Activated naive CD8-positive, alpha-beta T cell treated with anti-CD3 and anti-CD28 coated beads for 36 hours (primary cell): ENCODE measurements around the gene POLR2H. TPM values are rescaled to one million over a fixed set of nuclear protein-coding genes. Genes with fewer than 3 reads are reported as not detected.
"Not testable (repeated sequence)": the region's sequence is repeated elsewhere in the genome, so short reads cannot be mapped to it uniquely, and the experiment has no call there.

Experiments
- DNase-seq: peaks from one replicate; pipeline ENCODE4 v3.0.0; 2021
- H3K27ac Mint-ChIP-seq: one replicate; pipeline ENCODE4 v1.8.0; 2022; ENCODE audit warnings: mild to moderate bottlenecking, moderate library complexity, mixed read lengths
- H3K27me3 Mint-ChIP-seq: one replicate; pipeline ENCODE4 v1.8.0; 2022; ENCODE audit warnings: mild to moderate bottlenecking, mixed read lengths
- H3K36me3 Mint-ChIP-seq: one replicate; pipeline ENCODE4 v1.8.0; 2021; ENCODE audit warnings: mild to moderate bottlenecking, mixed read lengths
- H3K4me1 Mint-ChIP-seq: one replicate; pipeline ENCODE4 v1.8.0; 2021; ENCODE audit warnings: mixed read lengths
- H3K4me3 Mint-ChIP-seq: one replicate; pipeline ENCODE4 v1.8.0; 2022; ENCODE audit warnings: mild to moderate bottlenecking, moderate library complexity, mixed read lengths
- H3K9me3 Mint-ChIP-seq: one replicate; pipeline ENCODE4 v1.8.0; 2022; ENCODE audit warnings: mixed read lengths
- total RNA-seq, 2 experiments: library from RNA; stranded (reverse); gene quantifications; one replicate each; pipeline ENCODE4 v1.2.3, GENCODE V29; 2021

POLR2H gene
- total RNA-seq, 2 experiments from 2014 or later, result 175 to 177 TPM

GRCh38 chr3:184328516-184328915 lies 33.0 kb upstream of the POLR2H start:
- Mint-ChIP-seq H3K4me1 (peaks cover 34% of the 10 kb centered on the region), H3K27me3 (no peaks in the 10 kb centered on the region), H3K9me3 (no peaks in the 10 kb centered on the region), H3K27ac (peak overlapping the region; percentile 16), H3K36me3 (peaks cover 81% of the 10 kb centered on the region), H3K4me3 (no peak overlapping the region)
- DNase-seq, result no peak

GRCh38 chr3:184332370-184333090 lies 29.0 kb upstream of the POLR2H start:
- peaks cover 59% of the 10 kb centered on the region for H3K36me3 Mint-ChIP-seq
- H3K9me3 Mint-ChIP-seq, result no peaks in the 10 kb centered on the region
- H3K27me3 Mint-ChIP-seq, result no peaks in the 10 kb centered on the region
- H3K4me3 Mint-ChIP-seq, result no peak overlapping the region
- H3K27ac Mint-ChIP-seq, result peak overlapping the region; percentile 91
- DNase-seq, result no peak
- peaks cover 47% of the 10 kb centered on the region for H3K4me1 Mint-ChIP-seq

- H3K4me1 Mint-ChIP-seq, result peaks cover 48% of the 10 kb centered on the region
- H3K27me3 Mint-ChIP-seq, result no peaks in the 10 kb centered on the region
- H3K27ac Mint-ChIP-seq, result peak overlapping the region; percentile 91
- DNase-seq, result no peak
- H3K4me3 Mint-ChIP-seq, result no peak overlapping the region
- H3K36me3 Mint-ChIP-seq, result peaks cover 57% of the 10 kb centered on the region
- no peaks in the 10 kb centered on the region for H3K9me3 Mint-ChIP-seq
Observed at GRCh38 chr3:184333190-184333589, 28.3 kb upstream of the POLR2H start.

- Mint-ChIP-seq H3K36me3 (peaks cover 51% of the 10 kb centered on the region), H3K27ac (peak overlapping the region; percentile 91), H3K4me1 (peaks cover 48% of the 10 kb centered on the region), H3K9me3 (no peaks in the 10 kb centered on the region), H3K4me3 (no peak overlapping the region), H3K27me3 (no peaks in the 10 kb centered on the region)
- no peak for DNase-seq
Observed at GRCh38 chr3:184333700-184334099, 27.8 kb upstream of the POLR2H start.

GRCh38 chr3:184334470-184335158 lies 26.9 kb upstream of the POLR2H start:
- Mint-ChIP-seq H3K27ac (peak overlapping the region; percentile 91), H3K4me3 (peak overlapping the region; percentile 32), H3K4me1 (peaks cover 45% of the 10 kb centered on the region), H3K9me3 (no peaks in the 10 kb centered on the region), H3K27me3 (no peaks in the 10 kb centered on the region), H3K36me3 (peaks cover 43% of the 10 kb centered on the region)
- peak; percentile 57 for DNase-seq

- H3K27me3 Mint-ChIP-seq, result no peaks in the 10 kb centered on the region
- H3K27ac Mint-ChIP-seq, result peak overlapping the region; percentile 89
- H3K9me3 Mint-ChIP-seq, result no peaks in the 10 kb centered on the region
- H3K4me3 Mint-ChIP-seq, result peak overlapping the region; percentile 80
- DNase-seq, result no peak
- H3K36me3 Mint-ChIP-seq, result peaks cover 39% of the 10 kb centered on the region
- peaks cover 45% of the 10 kb centered on the region for H3K4me1 Mint-ChIP-seq
Observed at GRCh38 chr3:184335291-184335660, 26.2 kb upstream of the POLR2H start.

GRCh38 chr3:184335661-184336546 lies 25.6 kb upstream of the POLR2H start:
- Mint-ChIP-seq H3K4me3 (peak overlapping the region; percentile 80), H3K27me3 (no peaks in the 10 kb centered on the region), H3K4me1 (peaks cover 50% of the 10 kb centered on the region), H3K9me3 (no peaks in the 10 kb centered on the region), H3K27ac (peak overlapping the region; percentile 89), H3K36me3 (peaks cover 36% of the 10 kb centered on the region)
- peak; percentile 88 for DNase-seq

- H3K4me3 Mint-ChIP-seq, result peak overlapping the region; percentile 80
Observed at GRCh38 chr3:184336547-184337398, 24.7 kb upstream of the POLR2H start.

GRCh38 chr3:184337399-184337714 lies 24.2 kb upstream of the POLR2H start, which contains the start of gene FAM131A:
TSS of gene FAM131A (plus strand) at chr3:184337600. CDS start at chr3:184337631, 31 bp downstream.
- Mint-ChIP-seq H3K27ac (peak within 1 kb of the TSS; percentile 71), H3K4me1 (peaks cover 45% of the 10 kb centered on the region), H3K9me3 (no peaks in the 10 kb centered on the region), H3K4me3 (peak within 1 kb of the TSS; percentile 80), H3K27me3 (no peaks in the 10 kb centered on the region), H3K36me3 (peaks cover 22% of the 10 kb centered on the region)
- DNase-seq, result no peak

More at GRCh38 chr3:184336547-184337398, 24.7 kb upstream of the POLR2H start:
- peaks cover 28% of the 10 kb centered on the region for H3K36me3 Mint-ChIP-seq
- H3K9me3 Mint-ChIP-seq, result no peaks in the 10 kb centered on the region
- peak overlapping the region; percentile 71 for H3K27ac Mint-ChIP-seq
- no peak for DNase-seq
- H3K27me3 Mint-ChIP-seq, result no peaks in the 10 kb centered on the region
- peaks cover 48% of the 10 kb centered on the region for H3K4me1 Mint-ChIP-seq

GRCh38 chr3:184337981-184338380 lies 23.5 kb upstream of the POLR2H start:
- peaks cover 39% of the 10 kb centered on the region for H3K4me1 Mint-ChIP-seq
- H3K9me3 Mint-ChIP-seq, result no peaks in the 10 kb centered on the region
- no peak overlapping the region for H3K27ac Mint-ChIP-seq
- no peaks in the 10 kb centered on the region for H3K27me3 Mint-ChIP-seq
- no peak for DNase-seq
- peaks cover 16% of the 10 kb centered on the region for H3K36me3 Mint-ChIP-seq
- H3K4me3 Mint-ChIP-seq, result no peak overlapping the region

- Mint-ChIP-seq H3K4me3 (no peak overlapping the region), H3K9me3 (no peaks in the 10 kb centered on the region), H3K27ac (no peak overlapping the region), H3K36me3 (peaks cover 12% of the 10 kb centered on the region), H3K27me3 (no peaks in the 10 kb centered on the region), H3K4me1 (peaks cover 34% of the 10 kb centered on the region)
- peak; percentile 20 for DNase-seq
Observed at GRCh38 chr3:184338511-184338945, 23.0 kb upstream of the POLR2H start.

- no peaks in the 10 kb centered on the region for H3K27me3 Mint-ChIP-seq
- H3K27ac Mint-ChIP-seq, result no peak overlapping the region
- no peaks in the 10 kb centered on the region for H3K9me3 Mint-ChIP-seq
- peaks cover 9% of the 10 kb centered on the region for H3K36me3 Mint-ChIP-seq
- H3K4me3 Mint-ChIP-seq, result no peak overlapping the region
- peaks cover 29% of the 10 kb centered on the region for H3K4me1 Mint-ChIP-seq
- DNase-seq, result no peak
Observed at GRCh38 chr3:184339001-184339400, 22.5 kb upstream of the POLR2H start.

- DNase-seq, H3K27me3 Mint-ChIP-seq, H3K9me3 Mint-ChIP-seq, H3K27ac Mint-ChIP-seq, H3K36me3 Mint-ChIP-seq, H3K4me3 Mint-ChIP-seq: not testable (repeated sequence)
- H3K4me1 Mint-ChIP-seq, result peaks cover 23% of the 10 kb centered on the region
Observed at GRCh38 chr3:184339451-184340135, 21.9 kb upstream of the POLR2H start.

- H3K4me1 Mint-ChIP-seq, result peaks cover 9% of the 10 kb centered on the region
Observed at GRCh38 chr3:184341925-184342324, 19.6 kb upstream of the POLR2H start.

More at GRCh38 chr3:184341925-184342324, 19.6 kb upstream of the POLR2H start:
- H3K27me3 Mint-ChIP-seq, result no peaks in the 10 kb centered on the region
- no peaks in the 10 kb centered on the region for H3K36me3 Mint-ChIP-seq
- no peaks in the 10 kb centered on the region for H3K9me3 Mint-ChIP-seq
- DNase-seq, result no peak
- no peak overlapping the region for H3K27ac Mint-ChIP-seq
- no peak overlapping the region for H3K4me3 Mint-ChIP-seq
